Stimulated activated CD8-positive, alpha-beta memory T cell treated with anti-CD3 and anti-CD28 coated beads, Interleukin-15, amount 100 ng/mL, for 48 hours (primary cell): Measurements from ENCODE around the gene CATSPERE.

Experiments used
- DNase-seq, 2 donors: peaks; one replicate each; pipeline ENCODE4 v3.0.0-alpha.2; 2020; ENCODE audit warnings: low read depth in 2 of 2

The CATSPERE gene, protein sequence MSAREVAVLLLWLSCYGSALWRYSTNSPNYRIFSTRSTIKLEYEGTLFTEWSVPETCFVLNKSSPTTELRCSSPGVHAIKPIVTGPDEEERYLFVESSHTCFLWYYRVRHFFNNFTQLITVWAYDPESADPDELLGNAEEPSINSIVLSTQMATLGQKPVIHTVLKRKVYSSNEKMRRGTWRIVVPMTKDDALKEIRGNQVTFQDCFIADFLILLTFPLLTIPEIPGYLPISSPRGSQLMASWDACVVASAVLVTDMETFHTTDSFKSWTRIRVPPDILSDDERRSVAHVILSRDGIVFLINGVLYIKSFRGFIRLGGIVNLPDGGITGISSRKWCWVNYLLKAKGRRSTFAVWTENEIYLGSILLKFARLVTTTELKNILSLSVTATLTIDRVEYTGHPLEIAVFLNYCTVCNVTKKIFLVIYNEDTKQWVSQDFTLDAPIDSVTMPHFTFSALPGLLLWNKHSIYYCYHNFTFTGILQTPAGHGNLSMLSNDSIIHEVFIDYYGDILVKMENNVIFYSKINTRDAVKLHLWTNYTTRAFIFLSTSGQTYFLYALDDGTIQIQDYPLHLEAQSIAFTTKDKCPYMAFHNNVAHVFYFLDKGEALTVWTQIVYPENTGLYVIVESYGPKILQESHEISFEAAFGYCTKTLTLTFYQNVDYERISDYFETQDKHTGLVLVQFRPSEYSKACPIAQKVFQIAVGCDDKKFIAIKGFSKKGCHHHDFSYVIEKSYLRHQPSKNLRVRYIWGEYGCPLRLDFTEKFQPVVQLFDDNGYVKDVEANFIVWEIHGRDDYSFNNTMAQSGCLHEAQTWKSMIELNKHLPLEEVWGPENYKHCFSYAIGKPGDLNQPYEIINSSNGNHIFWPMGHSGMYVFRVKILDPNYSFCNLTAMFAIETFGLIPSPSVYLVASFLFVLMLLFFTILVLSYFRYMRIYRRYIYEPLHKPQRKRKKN

GRCh38 chr1:244461245-244462071, at the start of gene CATSPERE:
CATSPERE (plus strand) TSS chr1:244461273; CDS start chr1:244461430, 157 bp downstream.
- peak; percentile 64 to 68 for DNase-seq

- DNase-seq, result no peak
These were observed 48.9 kb upstream of the CATSPERE start for GRCh38 chr1:244412176-244412575.

GRCh38 chr1:244413736-244414135, 47.3 kb upstream of the CATSPERE start:
- no peak for DNase-seq

DNA sequence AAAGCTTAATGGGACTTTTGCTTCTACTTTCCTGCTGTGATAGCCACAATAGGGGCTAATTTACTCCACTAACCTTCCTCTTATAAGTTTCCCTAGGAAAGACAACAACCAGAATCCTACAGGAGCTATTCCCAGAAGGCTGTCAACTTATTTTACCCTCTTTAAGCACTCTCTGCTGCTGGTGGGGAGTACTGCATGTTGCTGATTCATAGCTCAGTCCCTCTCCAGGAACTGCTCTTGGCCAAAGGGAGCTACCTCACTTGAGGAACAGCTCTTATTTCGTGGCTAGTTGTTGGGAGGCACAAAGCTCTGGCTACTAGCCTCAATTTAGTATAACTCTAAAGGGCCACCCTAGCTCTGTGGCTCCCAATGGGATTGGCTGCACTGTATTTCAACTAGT, 46.5 kb upstream of the CATSPERE start:
- DNase-seq, result no peak

- no peak for DNase-seq
These were observed 42.0 kb upstream of the CATSPERE start for GRCh38 chr1:244419024-244419423.

- no peak for DNase-seq
These were observed 38.9 kb upstream of the CATSPERE start for GRCh38 chr1:244422174-244422573.

GRCh38 chr1:244424649-244425334, 36.3 kb upstream of the CATSPERE start:
- no peak for DNase-seq

- DNase-seq, result no peak
These were observed 33.4 kb upstream of the CATSPERE start for GRCh38 chr1:244427647-244428046.

- no peak for DNase-seq
These were observed 31.3 kb upstream of the CATSPERE start for GRCh38 chr1:244429818-244430217.

DNA sequence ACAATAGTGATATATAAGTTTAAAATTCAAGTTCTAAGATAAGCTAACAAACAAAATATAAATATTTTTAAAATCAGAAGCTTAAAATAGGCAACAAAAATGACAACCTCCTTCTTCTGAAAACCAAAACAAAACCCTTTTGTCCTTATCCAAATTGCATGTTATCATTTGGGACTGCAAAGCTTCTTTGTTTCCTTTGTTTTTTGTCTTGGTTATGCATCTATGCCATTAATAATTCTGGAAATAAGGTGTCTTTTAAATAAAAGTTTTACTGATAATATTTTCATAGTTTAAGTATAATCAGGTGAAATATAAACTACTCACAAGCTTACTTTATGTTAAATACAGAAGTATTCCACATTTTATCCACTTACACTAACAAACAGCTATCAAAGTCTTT, 29.9 kb upstream of the CATSPERE start:
- DNase-seq, result no peak

- DNase-seq, result no peak
These were observed 25.4 kb upstream of the CATSPERE start for GRCh38 chr1:244435562-244436205.

DNA sequence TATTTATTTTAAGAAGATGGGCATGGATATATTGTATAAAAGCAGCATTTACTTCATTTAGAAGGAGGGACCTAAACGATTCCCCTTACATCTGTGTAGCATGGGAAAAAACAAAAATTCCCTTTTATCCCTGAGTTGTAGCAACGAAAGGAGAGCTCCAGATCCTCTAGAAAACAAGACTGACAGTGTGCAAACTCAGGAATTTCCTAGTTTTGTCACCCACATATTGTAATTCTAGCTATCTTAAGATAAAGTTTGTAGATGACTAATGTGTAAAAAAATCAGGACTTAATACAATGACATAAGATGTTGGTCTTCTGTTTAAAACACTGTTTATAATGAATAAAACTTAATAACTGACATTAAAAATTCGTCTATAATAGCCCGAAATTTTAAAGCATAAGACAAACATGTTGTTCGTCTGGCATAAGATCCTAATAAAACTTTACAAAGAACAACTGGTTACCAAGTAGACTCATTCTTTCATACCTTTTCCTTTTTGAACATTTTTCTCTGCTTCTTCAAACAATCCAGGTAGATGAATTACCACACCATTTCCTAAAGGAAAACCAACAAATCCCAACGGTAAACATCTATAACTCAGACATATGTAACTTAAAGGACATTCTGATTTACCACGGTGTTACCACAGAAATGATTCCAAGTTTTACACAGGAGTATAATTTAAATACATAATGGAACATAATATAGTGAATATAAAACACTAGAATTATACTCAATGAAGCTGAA, 24.6 kb upstream of the CATSPERE start:
- no peak for DNase-seq

DNA sequence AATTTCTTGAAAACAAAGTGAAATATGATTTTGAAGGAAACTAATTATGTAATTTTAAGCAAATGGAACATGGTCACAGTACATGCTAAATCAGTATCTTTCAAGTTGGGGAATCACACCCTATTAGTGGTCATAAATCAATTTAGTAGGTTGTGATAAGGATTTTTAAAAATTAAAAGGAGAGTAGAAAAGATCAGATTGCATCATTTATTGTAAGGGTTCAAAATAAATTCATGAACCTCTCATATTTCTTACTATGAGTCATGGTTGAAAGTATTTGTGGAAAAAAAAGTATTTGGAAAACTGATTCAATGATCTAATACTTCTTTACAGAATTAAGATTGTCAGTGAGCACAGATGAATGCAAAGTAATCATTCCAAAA, 24.0 kb upstream of the CATSPERE start:
- DNase-seq, result no peak

- no peak for DNase-seq
These were observed 21.6 kb upstream of the CATSPERE start for GRCh38 chr1:244439391-244440032.

GRCh38 chr1:244442850-244443249, 18.2 kb upstream of the CATSPERE start:
- no peak for DNase-seq

GRCh38 chr1:244444854-244445253, 16.2 kb upstream of the CATSPERE start:
- DNase-seq, result no peak

- DNase-seq, result no peak
These were observed 15.5 kb upstream of the CATSPERE start for GRCh38 chr1:244445320-244446181.

- no peak for DNase-seq
These were observed 14.0 kb upstream of the CATSPERE start for GRCh38 chr1:244447024-244447423.
